ENCODE results near the gene LDB3.
A peak's percentile ranks its signal among the peaks of the same experiment; 100 is the strongest.

The LDB3 gene

DNA sequence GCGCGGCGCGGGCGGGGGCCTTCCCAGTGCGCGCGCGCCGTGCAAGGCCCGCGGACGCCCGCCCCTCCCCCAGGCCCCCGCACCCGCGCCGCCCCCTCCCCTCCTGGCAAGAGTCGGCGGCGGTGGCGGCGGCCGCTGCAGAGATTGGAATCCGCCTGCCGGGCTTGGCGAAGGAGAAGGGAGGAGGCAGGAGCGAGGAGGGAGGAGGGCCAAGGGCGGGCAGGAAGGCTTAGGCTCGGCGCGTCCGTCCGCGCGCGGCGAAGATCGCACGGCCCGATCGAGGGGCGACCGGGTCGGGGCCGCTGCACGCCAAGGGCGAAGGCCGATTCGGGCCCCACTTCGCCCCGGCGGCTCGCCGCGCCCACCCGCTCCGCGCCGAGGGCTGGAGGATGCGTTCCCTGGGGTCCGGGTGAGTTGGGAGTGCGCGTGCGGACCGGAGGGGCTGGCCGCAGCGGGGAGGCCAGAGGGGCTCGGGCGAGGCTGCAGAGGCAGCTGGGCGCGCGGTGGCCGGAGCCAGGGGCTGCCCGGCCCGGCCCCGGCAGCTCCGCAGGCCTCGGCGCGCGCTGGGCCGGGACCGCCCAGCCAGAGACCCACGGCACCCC lies 88.3 kb downstream of the LDB3 start, which contains the start of gene BMPR1A:
BMPR1A (plus strand) TSS at position 109 of the 602 bp plus-strand sequence. CDS start 119,400 bp downstream, outside the sequence.
- no peaks in the 10 kb centered on the region for H3K27me3 ChIP-seq (replicated peaks; ENCODE audit: control insufficient read depth, insufficient read depth, low read length, poor library complexity, severe bottlenecking)
- H3K4me3 ChIP-seq (ENCODE audit: insufficient read depth, low read depth, low read length, poor library complexity, severe bottlenecking) = peak within 1 kb of the TSS; percentile 82
- no peaks in the 10 kb centered on the region for H3K36me3 ChIP-seq (ENCODE audit: control insufficient read depth, insufficient read depth, low read length)
- no peak for DNase-seq
- peaks cover 7% of the 10 kb centered on the region for H3K4me1 ChIP-seq (ENCODE audit: control insufficient read depth, insufficient read depth, low read length, poor library complexity, severe bottlenecking)
- no peaks in the 10 kb centered on the region for H3K9me3 ChIP-seq (ENCODE audit: control insufficient read depth, low read length)
- H3K27ac ChIP-seq (ENCODE audit: insufficient read depth, low read length, poor library complexity, severe bottlenecking) = peak within 1 kb of the TSS; percentile 27

DNA sequence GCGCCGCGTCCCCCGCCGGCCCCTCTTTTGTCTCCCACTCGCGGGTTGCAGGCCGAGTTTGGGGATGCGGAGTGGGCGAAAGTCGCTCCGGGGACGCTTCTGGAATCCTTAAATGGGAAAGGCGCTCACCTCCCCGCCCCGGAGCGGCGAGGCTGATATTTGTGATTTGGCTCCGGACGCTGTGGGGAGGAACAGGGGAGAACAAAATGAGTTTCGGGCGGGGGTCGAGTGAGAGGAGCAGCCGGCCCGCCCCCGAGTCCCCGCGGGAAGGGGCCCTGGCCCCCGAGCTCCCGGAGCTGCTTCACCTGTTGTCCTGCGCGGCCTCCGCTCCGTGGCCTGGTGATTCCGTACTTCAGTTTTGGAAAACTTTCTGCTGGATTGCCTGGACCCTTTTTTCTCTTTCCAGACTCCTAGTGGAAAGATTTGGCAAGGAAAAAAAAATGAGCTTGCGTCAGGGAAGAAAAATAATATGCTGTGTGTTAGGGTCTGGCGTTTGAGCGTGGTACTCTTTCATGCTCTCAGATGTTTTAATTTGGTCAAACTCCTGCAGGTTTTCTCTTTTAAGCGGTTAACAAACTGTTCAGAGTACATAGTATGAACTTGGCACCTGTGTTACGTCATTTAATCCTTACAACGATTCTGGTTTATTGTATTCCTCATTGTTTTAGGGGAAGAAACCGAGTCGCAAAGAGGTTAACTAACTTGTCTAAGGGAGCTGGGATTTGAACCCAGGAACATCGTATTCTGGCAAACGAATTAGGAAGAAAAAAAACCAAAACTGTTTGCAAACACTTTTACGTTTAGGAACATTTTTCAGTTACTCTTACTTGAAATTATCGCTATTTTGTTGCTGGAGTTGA lies 89.0 kb downstream of the LDB3 start:
- Histone ChIP-seq H3K4me3 (ENCODE audit: insufficient read depth, low read depth, low read length, poor library complexity, severe bottlenecking) (peak overlapping the region; percentile 67), H3K4me1 (ENCODE audit: control insufficient read depth, insufficient read depth, low read length, poor library complexity, severe bottlenecking) (peaks cover 7% of the 10 kb centered on the region), H3K9me3 (ENCODE audit: control insufficient read depth, low read length) (no peaks in the 10 kb centered on the region), H3K36me3 (ENCODE audit: control insufficient read depth, insufficient read depth, low read length) (no peaks in the 10 kb centered on the region), H3K27ac (ENCODE audit: insufficient read depth, low read length, poor library complexity, severe bottlenecking) (peak overlapping the region; percentile 19), H3K27me3 (replicated peaks; ENCODE audit: control insufficient read depth, insufficient read depth, low read length, poor library complexity, severe bottlenecking) (no peaks in the 10 kb centered on the region)
- peak in 1 of 3 donors; percentile 2 for DNase-seq

DNA sequence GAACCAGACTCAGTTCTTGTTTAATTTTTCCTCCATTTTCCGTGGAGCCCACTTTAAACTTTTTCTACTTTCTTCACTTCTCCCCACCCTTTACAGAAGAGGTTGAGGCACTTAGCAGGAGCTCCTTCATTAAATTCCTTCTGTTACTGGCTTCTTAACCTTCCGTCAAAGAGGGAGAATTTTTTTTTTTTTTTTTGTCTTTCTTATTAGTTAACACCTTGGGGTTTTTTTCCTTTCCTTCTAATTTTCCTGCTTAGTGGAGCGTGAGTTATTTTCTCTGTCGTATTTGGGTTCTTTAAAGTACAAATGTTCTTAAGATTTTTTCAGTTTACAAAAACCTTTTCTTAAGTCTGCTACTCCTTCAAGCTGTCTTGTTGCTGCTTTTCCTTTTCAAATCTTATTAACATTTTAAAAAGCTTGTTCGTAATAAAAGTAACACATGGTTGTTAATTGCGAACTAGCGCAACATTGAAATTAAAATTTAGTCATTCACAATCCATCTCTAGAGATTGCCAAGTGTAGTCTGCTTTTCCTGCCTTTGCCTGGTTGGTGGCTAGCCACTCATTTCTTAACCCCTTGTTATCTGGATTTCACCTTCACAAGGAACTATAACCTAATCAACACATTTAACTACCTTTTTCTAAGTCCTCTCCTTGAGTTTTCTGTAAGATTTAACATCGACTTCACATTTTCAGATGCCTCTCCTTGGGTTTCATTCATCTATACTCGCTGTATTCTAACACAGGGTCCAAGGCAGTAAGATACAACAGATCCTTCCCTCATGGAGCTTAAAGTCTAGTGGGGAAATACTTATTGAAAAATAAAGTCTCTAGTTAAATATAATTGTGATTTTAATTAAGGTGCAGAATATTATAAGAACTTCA lies 90.1 kb downstream of the LDB3 start:
- H3K9me3 ChIP-seq (ENCODE audit: control insufficient read depth, low read length) = no peaks in the 10 kb centered on the region
- no peaks in the 10 kb centered on the region for H3K36me3 ChIP-seq (ENCODE audit: control insufficient read depth, insufficient read depth, low read length)
- no peak overlapping the region for H3K4me3 ChIP-seq (ENCODE audit: insufficient read depth, low read depth, low read length, poor library complexity, severe bottlenecking)
- H3K4me1 ChIP-seq (ENCODE audit: control insufficient read depth, insufficient read depth, low read length, poor library complexity, severe bottlenecking) = peaks cover 7% of the 10 kb centered on the region
- no peaks in the 10 kb centered on the region for H3K27me3 ChIP-seq (replicated peaks; ENCODE audit: control insufficient read depth, insufficient read depth, low read length, poor library complexity, severe bottlenecking)
- H3K27ac ChIP-seq (ENCODE audit: insufficient read depth, low read length, poor library complexity, severe bottlenecking) = no peak overlapping the region
- no peak for DNase-seq

DNA sequence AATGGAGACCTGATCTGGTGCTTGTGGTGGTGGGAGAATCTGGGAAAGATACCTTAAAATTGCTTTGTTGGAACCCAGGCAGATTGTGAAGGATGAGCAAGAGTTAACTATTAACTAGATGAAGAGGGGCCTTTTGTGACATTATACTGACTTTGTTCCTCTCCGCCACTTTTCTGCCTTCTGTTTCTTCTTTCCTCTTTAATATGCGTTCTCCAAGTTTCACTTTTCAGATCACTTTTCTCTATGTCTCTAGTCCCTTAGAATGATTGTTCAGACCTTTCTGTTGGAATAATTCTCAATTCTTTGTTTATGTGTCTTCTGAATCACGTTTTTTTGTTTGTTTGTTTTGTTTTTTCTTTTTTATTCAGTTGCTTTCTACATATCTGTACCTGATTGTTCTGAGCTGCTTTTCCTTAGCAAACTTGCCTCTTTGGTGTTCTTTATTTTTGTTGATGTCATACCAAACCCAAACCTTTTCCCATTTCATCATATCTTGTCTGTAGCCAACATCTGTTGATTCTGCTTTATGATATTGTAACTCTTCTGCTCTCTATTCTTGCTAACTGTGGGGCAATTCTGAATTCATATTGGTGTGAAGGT lies 90.9 kb downstream of the LDB3 start:
- no peaks in the 10 kb centered on the region for H3K36me3 ChIP-seq (ENCODE audit: control insufficient read depth, insufficient read depth, low read length)
- no peak for DNase-seq
- H3K27ac ChIP-seq (ENCODE audit: insufficient read depth, low read length, poor library complexity, severe bottlenecking) = no peak overlapping the region
- H3K27me3 ChIP-seq (replicated peaks; ENCODE audit: control insufficient read depth, insufficient read depth, low read length, poor library complexity, severe bottlenecking) = no peaks in the 10 kb centered on the region
- H3K4me1 ChIP-seq (ENCODE audit: control insufficient read depth, insufficient read depth, low read length, poor library complexity, severe bottlenecking) = peaks cover 7% of the 10 kb centered on the region
- H3K4me3 ChIP-seq (ENCODE audit: insufficient read depth, low read depth, low read length, poor library complexity, severe bottlenecking) = no peak overlapping the region
- H3K9me3 ChIP-seq (ENCODE audit: control insufficient read depth, low read length) = no peaks in the 10 kb centered on the region

DNA sequence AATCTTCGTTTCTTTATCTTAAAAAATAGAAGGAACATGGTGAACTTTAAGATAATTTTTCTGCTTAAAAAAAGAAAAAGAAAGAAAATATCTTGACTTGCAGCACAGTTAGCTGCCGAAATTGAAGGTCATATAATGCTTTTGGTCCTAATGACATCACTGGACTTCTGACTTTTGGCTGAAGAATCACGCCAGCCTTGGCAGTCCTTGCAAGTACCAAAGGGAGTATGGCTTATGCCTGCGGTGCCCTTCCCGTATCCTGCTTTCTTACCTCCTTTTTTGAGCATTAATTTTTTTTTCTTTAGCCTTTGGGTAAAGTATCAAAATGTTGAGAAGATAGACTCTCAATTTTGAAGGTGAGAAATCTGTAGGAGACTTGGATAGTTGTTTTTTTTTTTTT lies 95.1 kb downstream of the LDB3 start:
- Histone ChIP-seq H3K27me3 (replicated peaks; ENCODE audit: control insufficient read depth, insufficient read depth, low read length, poor library complexity, severe bottlenecking) (no peaks in the 10 kb centered on the region), H3K9me3 (ENCODE audit: control insufficient read depth, low read length) (no peaks in the 10 kb centered on the region), H3K36me3 (ENCODE audit: control insufficient read depth, insufficient read depth, low read length) (no peaks in the 10 kb centered on the region), H3K27ac (ENCODE audit: insufficient read depth, low read length, poor library complexity, severe bottlenecking) (no peak overlapping the region), H3K4me3 (ENCODE audit: insufficient read depth, low read depth, low read length, poor library complexity, severe bottlenecking) (no peak overlapping the region), H3K4me1 (ENCODE audit: control insufficient read depth, insufficient read depth, low read length, poor library complexity, severe bottlenecking) (no peaks in the 10 kb centered on the region)
- DNase-seq = no peak

DNA sequence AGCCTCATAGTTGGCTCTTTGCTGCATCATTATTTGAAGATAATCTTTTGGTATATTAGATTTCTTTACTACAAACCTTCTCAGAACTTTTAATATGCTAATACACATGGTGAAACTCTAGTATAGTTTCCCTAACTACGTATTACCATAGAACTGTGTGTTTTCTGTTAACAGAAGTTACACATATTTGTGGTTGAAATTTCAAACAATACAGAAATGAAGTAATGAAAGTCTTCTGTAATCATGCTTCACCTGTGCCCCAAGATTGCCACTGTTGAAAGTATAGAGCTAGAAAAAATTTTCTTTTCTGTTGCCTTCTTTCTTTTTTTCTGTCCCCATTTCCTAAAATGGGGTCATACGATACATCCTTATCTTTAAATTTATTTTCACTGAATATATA lies 97.2 kb downstream of the LDB3 start:
- Histone ChIP-seq H3K4me1 (ENCODE audit: control insufficient read depth, insufficient read depth, low read length, poor library complexity, severe bottlenecking) (peaks cover 3% of the 10 kb centered on the region), H3K27ac (ENCODE audit: insufficient read depth, low read length, poor library complexity, severe bottlenecking) (no peak overlapping the region)
- no peak for DNase-seq

DNA sequence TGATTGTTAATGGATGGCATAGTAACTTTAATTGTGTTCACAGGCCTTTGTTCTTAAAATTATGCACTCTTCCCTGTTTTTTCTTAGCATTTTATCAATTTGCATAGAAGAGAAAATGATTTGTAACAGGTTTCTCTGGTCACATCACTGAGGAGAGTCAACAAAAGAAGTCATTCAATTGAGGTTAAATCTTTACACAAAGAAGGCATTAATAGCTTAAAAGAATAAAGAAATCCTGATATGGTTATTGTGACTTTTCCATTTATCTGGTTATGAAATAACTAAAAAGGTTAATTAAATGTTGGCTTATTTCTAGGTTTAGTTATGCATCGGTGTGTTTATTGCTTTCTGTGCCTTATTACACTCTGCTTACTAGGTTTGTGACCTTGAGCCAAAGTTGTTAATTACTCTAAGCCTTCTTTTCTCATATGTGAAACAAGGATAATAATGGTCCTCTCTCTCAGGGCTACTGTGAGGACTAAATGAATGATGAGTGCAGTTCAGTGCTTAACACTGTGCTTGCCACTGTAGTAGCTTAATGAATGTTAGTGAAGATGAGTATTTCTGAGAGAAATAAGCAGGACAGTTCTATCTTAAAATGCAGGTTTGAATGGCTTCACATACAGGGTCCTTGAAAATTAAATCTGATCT lies 100.2 kb downstream of the LDB3 start:
- DNase-seq = no peak
- no peak overlapping the region for H3K4me3 ChIP-seq (ENCODE audit: insufficient read depth, low read depth, low read length, poor library complexity, severe bottlenecking)
- H3K4me1 ChIP-seq (ENCODE audit: control insufficient read depth, insufficient read depth, low read length, poor library complexity, severe bottlenecking) = peaks cover 3% of the 10 kb centered on the region
- H3K27me3 ChIP-seq (replicated peaks; ENCODE audit: control insufficient read depth, insufficient read depth, low read length, poor library complexity, severe bottlenecking) = no peaks in the 10 kb centered on the region
- no peaks in the 10 kb centered on the region for H3K9me3 ChIP-seq (ENCODE audit: control insufficient read depth, low read length)
- no peaks in the 10 kb centered on the region for H3K36me3 ChIP-seq (ENCODE audit: control insufficient read depth, insufficient read depth, low read length)
- H3K27ac ChIP-seq (ENCODE audit: insufficient read depth, low read length, poor library complexity, severe bottlenecking) = no peak overlapping the region

More for the DNA sequence above, 97.2 kb downstream of the LDB3 start:
- H3K36me3 ChIP-seq (ENCODE audit: control insufficient read depth, insufficient read depth, low read length) = no peaks in the 10 kb centered on the region
- no peaks in the 10 kb centered on the region for H3K27me3 ChIP-seq (replicated peaks; ENCODE audit: control insufficient read depth, insufficient read depth, low read length, poor library complexity, severe bottlenecking)
- H3K4me3 ChIP-seq (ENCODE audit: insufficient read depth, low read depth, low read length, poor library complexity, severe bottlenecking) = no peak overlapping the region
- H3K9me3 ChIP-seq (ENCODE audit: control insufficient read depth, low read length) = no peaks in the 10 kb centered on the region

DNA sequence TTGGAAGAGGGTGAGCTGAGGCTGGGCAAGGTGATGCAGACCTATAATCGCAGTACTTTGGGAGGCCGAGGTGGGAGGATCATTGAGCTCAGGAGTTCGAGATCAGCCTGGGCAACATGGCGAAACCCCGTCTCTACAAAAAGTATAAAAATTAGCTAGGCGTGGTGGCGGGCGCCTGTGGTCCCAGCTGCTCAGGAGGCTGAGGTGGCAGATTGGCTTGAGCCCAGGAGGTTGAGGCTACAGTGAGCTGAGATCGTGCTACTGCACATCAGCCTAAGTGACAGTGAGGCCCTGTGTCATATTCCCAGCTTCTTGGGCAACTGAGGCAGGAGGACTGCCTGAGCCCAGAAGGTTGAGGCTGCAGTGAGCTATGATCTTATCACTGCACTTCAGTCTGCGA lies 101.7 kb downstream of the LDB3 start:
- no peak overlapping the region for H3K4me3 ChIP-seq (ENCODE audit: insufficient read depth, low read depth, low read length, poor library complexity, severe bottlenecking)
- H3K4me1 ChIP-seq (ENCODE audit: control insufficient read depth, insufficient read depth, low read length, poor library complexity, severe bottlenecking) = peaks cover 3% of the 10 kb centered on the region

DNA sequence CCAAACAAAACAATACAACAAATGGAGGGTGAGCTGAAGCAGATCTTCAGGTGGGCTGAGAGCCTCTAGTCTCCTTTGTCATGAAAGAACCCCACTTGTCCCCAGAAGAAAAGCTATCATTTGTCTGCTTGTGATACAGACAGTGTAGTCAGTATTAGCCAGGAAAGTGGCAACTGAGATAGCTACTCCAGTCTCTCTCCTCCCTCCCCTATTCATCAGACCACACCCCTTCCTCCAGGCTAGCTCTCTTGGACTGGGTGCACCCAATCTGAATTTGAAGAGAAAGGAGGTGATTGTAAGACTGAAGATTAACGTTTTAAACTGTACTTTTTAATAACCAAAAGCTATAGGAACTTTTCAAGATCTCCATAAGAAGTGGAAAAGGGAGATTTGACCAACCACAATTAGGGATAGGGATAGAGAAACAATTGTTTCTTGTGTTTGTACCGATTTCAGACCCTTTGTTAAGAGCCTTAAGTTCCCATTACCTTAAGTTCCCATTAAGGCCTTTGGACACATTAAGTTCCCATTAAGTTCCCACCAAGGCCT lies 102.2 kb downstream of the LDB3 start:
- H3K27ac ChIP-seq (ENCODE audit: insufficient read depth, low read length, poor library complexity, severe bottlenecking) = no peak overlapping the region
- H3K27me3 ChIP-seq (replicated peaks; ENCODE audit: control insufficient read depth, insufficient read depth, low read length, poor library complexity, severe bottlenecking) = no peaks in the 10 kb centered on the region
- no peaks in the 10 kb centered on the region for H3K9me3 ChIP-seq (ENCODE audit: control insufficient read depth, low read length)
- H3K36me3 ChIP-seq (ENCODE audit: control insufficient read depth, insufficient read depth, low read length) = no peaks in the 10 kb centered on the region
- no peak for DNase-seq
- peaks cover 3% of the 10 kb centered on the region for H3K4me1 ChIP-seq (ENCODE audit: control insufficient read depth, insufficient read depth, low read length, poor library complexity, severe bottlenecking)
- H3K4me3 ChIP-seq (ENCODE audit: insufficient read depth, low read depth, low read length, poor library complexity, severe bottlenecking) = no peak overlapping the region

More for the DNA sequence above, 101.7 kb downstream of the LDB3 start:
- Histone ChIP-seq H3K27me3 (replicated peaks; ENCODE audit: control insufficient read depth, insufficient read depth, low read length, poor library complexity, severe bottlenecking) (no peaks in the 10 kb centered on the region), H3K27ac (ENCODE audit: insufficient read depth, low read length, poor library complexity, severe bottlenecking) (no peak overlapping the region), H3K36me3 (ENCODE audit: control insufficient read depth, insufficient read depth, low read length) (no peaks in the 10 kb centered on the region), H3K9me3 (ENCODE audit: control insufficient read depth, low read length) (no peaks in the 10 kb centered on the region)
- DNase-seq = no peak
